Fibroblast of skin of right biceps (primary cell): ENCODE results near the gene ACSBG1.

Experiments
- DNase-seq: peaks from one replicate; pipeline ENCODE4 v3.0.0-alpha.2; 2013

Gene ACSBG1, protein sequence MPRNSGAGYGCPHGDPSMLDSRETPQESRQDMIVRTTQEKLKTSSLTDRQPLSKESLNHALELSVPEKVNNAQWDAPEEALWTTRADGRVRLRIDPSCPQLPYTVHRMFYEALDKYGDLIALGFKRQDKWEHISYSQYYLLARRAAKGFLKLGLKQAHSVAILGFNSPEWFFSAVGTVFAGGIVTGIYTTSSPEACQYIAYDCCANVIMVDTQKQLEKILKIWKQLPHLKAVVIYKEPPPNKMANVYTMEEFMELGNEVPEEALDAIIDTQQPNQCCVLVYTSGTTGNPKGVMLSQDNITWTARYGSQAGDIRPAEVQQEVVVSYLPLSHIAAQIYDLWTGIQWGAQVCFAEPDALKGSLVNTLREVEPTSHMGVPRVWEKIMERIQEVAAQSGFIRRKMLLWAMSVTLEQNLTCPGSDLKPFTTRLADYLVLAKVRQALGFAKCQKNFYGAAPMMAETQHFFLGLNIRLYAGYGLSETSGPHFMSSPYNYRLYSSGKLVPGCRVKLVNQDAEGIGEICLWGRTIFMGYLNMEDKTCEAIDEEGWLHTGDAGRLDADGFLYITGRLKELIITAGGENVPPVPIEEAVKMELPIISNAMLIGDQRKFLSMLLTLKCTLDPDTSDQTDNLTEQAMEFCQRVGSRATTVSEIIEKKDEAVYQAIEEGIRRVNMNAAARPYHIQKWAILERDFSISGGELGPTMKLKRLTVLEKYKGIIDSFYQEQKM

DNA sequence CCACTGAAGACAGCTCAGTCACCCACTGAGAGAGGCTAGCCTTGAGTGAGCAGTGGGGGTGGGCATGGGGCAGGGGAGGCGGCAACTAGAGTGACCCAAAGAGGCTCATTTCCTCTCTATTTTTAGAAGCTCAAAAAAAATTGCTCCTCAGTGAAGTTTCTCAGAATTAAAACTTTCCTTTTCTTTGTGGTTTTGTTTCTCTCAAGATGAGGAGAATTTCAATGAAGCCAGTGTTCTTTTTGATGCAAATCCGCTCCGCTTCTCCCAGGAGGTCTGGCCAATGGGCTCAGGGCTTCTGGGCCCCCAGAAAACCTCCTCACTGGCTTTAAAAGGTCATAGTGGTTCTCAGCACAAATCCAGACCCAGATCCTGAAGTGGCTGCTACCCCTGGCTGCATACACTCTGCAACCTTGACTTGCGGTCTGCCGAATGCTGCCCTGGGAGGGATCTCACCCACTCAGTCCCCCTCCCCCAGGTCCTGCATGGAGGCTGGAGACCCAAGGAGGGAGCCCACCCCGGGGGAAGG, at the start of gene ACSBG1:
Gene ACSBG1, minus strand, starts transcription at position 51 of the 526 bp plus-strand sequence. CDS start 64 bp downstream, outside the sequence.
- no peak for DNase-seq

DNA sequence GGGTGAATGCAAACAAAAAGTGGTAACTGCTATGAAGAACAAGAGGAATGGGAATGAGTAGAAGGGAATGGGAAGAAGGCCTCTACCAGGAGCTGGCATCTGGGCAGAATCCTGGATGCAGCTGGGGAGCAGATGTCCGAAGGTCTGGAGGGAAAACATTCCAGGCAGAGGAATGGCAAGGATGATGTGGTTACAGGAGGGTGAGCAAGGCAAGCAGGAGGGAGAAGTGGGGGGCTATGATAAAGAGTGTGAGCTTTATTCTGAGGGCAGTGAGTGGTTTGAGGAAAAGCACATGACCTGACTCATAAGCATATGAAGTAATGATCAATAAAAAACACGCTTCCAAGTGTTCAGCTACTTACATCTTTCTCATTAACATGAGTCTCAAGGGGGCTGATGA, 48.0 kb upstream of the ACSBG1 start:
- DNase-seq: peak; percentile 67

DNA sequence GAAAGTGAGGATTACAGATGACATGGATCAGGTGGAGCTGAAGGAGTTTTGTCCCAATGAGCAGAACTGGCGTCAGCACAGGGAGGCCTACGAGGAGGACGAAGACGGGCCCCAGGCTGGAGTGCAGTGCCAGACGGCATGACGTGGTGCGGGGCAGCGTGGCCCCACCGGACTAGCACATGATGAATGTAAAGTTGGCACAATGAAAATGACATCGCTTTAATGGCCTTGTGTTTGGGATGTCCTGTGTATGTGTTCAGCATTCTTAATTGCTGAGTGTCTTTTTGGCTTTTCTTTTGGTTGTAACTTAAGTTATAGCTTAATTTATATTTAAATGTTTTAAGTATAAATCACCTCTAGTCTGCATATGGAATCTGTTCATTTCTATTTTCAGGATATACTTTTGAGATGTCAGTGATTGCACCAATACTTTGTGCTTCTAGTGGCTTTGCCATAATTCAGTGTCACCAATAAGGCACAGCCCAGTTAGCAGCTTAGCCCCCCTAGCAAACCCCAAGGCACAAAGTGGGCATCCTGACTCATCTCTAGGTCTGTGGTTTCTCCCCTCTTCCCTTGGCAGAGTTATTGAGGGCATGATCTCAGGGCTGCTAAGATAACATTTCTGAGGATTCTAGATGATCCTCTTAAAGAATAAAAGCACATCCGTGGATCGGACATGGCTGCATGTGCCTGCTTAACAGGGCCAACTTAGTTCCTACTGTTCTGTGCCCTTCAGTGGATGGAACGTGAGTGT, 46.1 kb upstream of the ACSBG1 start:
- DNase-seq: peak; percentile 51

DNA sequence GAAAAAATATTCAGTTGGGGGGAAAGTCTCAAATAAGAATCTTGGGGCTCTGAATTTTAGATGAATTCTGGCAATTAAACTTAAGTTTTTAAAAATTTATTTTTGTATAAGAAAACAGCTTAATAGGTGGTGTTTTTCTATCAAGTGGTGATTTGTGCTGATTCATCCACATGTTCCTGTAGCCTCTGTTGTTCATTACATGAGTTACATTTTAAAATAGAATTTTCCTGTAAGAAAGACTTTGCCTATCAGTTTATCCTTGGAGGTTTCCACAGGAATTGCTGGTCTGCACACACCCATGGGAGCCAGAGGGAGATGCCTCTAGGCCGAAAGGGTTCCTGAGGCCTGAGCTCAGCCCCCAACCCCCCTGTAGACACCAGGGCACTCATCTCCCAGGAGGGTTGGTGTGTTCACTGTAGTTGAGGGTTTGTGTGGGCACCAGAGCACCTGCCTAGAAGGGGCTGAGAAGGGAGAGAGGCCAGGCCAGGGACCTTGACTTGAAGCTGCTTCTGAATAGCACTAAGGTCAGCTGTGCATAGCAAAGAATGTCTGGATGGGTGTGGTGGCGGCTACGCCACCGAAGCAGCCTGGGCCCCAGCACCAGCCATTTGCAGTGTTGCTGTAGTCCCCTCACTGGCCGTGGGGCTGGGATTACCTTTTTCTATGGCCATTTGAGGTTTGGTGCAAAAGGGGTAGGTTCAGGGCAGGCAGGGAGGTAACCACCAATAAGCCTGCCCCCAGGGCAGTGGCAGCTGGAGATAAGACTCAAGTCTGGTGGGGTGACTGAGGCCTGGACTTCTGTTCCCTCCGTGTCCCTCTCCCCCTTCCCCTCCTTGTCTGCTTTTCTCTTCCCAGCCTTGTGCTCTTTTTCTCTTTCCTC, 41.9 kb upstream of the ACSBG1 start:
- no peak for DNase-seq

DNA sequence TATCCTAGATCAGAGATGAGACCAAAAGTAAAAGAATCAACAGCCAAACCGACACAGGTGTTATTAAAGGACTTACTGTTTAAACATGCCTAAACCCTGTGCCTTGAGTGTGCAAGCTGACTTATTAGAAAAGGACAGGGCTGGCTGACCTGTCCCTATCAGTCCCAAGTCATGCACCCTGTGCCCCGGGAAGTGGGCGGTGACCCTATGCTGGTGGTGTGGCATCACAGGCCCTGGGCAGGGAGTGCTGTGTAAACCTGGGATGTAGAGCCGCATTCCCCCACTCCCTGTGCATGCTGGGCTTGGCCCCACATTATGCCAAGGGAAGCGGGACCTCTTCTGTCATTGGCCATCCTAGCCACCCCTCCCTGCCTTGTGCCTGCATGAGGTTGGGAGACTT, 40.6 kb upstream of the ACSBG1 start:
- DNase-seq: no peak

DNA sequence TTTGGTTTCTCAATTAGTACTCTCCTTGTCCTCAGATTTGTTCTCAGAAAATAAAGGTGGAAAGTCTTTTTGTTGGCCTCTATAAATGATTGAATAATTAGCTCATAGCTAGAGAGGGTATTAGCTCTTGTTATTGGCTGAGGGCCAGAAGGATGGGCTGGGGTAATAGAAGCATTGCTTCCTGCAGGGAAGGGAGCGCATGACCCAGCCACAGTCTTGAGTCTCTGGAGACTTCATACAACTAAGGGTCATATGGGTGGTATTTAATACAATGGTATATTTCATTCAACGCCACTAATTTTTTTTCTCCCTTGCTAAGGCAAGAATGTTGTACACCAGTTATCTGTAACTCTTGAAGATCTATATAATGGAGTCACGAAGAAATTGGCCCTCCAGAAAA, 38.4 kb upstream of the ACSBG1 start:
- DNase-seq: no peak

DNA sequence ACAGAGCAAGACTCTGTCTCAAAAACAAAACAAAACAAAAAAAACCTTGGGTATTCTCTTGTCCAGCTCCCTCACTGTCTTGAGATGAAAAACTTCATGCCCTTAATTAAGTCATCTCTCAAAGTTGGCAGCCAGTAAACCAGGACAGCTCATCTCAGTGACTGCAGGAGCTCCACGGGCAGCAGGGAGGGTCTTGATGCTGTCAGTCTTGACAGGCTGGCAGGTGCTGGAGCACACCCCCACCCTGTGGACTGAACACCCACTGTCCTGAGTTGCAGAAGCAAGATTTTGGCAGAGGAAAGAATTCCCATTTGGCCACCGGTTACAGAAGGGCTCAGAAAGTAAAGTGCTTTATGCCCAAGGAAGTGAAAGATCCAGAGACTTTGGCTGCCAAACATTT, 38.0 kb upstream of the ACSBG1 start:
- DNase-seq: no peak

DNA sequence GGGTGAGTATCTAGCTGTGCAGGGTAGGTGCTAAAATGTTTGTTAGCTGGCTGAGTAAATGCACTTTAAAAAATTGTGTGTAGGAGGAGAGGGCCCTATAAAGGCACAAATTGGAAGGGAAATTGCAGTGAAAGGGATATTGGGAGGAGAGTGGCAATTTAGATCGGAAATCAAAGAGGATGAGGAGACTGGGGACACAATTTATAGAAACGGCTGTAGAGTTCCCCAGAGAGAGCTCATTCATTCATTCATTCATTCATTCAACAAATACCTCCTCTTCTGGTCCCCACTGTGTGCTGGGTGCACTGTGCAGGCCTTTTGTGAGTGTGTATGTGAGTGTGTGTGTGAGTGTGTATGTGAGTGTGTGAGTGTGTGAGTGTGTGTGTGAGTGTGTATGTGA, 32.4 kb upstream of the ACSBG1 start:
- no peak for DNase-seq

DNA sequence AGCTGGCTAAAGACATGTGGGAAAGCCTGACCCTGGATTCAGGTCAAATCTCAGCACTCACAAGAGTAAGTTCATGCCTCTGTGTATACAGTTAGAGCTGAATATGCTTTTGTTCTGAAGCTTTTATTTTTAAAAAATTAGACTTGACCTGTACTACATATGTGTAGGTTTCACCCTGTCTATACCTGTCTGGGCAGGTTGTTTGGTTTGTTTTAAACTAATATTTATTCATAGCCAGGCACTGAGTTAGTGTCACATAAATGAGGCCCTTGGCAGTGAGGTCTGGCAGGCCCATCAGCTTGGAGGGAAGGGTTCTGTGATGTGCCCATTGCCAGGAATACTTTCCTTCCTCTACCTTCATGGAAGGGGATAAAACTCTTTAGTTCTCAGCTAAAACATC, 31.9 kb upstream of the ACSBG1 start:
- no peak for DNase-seq

DNA sequence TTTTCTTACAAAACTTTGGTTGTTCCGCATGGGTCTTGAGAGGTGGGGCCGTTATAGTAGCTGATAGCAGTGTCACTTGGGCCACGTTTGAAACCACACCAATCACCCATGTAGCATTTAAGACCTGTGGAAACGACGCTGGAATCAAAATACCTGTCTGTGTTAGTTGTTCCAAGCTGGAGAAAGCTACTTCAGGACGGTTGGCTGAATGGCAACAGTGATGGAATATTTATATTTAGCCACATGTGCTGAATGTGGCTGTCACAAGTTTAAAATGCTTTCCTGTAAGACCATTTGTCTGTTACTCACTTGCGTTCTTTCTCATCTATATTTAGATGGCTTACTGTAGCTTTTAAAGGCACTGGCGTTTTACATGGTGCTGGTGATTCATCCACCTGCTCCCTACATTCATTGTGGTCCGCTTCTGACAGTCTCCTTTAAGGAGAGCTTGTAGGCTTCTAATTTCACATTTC, 31.4 kb upstream of the ACSBG1 start:
- DNase-seq: peak; percentile 72

DNA sequence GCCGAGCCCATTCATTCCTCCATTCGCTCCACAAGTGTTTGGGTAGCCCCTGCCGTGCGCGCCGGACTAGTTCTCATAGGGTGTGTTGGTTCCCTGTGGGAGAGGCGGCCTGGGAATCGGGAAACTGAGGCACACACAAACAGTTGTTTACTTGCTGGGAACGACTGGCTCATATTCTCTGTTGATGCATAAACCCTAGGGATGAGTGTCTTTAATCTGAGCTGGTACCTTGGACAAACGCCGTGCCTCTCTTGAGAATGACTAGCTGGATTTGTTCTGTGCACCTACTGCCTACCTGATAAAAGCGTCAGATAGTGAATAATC, 30.7 kb upstream of the ACSBG1 start:
- no peak for DNase-seq

DNA sequence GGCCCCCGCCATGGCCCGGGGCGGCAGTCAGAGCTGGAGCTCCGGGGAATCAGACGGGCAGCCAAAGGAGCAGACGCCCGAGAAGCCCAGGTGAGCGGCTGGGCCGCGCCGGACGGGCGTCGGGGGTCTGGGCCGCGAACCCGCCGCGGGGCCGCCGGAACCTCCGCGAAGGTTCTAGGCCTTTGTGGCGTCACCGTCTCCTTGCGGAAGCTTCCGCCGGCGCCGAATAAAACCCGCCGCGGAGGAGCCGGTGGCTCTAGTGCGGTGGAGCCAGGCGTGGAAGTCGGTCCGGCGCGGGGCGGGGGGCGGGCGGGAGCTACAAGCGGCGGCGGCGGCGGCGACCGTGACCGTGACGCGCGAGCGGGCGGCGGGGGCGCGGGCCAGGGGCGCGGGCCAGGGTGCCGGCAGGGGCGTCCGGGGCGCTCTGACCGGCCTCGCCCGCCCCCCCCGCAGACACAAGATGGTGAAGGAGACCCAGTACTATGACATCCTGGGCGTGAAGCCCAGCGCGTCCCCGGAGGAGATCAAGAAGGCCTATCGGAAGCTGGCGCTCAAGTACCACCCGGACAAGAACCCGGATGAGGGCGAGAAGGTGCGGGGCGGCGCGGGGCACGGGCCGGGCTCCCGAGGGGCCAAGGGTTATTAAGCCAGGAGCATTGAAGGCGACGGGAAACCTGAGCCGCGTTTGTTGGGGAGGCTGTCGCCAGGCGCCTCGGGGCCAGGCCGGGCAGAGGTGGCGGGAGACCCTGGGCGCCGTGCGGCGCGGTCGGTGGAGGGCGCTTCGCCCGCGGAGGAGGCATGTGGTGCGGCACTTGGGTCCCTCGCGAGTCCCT, 30.2 kb upstream of the ACSBG1 start, which contains the start of gene DNAJA4:
Gene DNAJA4, plus strand, starts transcription at position 259 of the 833 bp plus-strand sequence. Its CDS starts 202 bp downstream, at position 461.
- DNase-seq: peak; percentile 54

DNA sequence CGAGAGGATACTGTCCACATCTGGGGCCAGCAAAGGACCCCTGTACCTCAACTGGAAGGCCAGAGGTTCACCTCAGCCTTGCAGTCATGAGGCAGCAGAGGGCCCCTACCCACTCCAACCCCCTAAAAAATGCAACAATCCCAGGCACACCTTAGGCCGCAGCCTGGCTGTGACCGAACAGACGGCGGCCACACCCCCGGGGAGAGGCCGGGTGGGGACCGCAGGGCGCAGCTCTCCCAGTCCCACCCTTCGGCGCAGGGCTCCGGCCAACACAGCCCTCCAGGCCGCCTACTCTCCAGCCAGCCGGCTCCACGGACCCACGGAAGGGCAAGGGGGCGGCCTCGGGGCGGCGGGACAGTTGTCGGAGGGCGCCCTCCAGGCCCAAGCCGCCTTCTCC, 29.5 kb upstream of the ACSBG1 start:
- no peak for DNase-seq

DNA sequence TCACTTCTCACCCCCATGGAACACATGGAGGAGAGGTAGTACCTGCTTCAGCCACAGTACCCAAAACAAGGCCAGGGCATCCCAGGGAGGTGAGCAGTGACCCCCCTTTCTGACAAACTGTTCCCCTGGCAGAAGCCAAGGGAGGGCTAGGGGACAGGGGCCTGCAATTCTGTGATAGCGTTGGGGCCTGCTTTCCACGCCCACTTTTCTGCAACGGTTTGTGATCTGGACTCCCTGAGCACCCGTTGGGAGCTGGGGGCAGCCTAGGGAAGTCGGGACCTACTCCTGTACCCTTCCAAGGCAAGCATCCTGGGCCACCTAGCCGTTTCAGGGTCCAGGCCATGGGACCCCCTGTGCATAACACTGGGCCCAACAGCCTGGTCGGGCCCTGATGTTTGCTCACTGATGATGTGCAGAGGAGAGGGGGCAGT, 29.0 kb upstream of the ACSBG1 start:
- DNase-seq: no peak

DNA sequence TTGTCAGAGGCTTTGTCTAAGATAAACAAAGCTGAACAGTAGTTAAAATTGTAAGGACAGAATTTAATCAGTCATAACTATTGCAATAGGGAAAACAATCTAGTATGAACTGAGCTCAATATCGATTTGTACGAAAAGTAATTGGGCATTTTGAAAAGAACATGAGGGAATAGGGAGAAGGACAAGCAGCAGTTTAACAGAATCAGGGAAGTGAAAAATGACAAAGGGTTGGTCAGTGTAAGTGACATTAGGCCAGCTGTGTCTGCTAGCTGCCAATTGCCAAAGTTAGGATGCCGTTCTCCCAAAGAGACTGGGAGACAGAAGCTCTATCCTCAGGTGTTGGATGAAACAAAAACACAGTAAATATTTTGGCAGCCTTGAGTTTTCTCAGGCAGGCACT, 26.7 kb upstream of the ACSBG1 start:
- DNase-seq: no peak

DNA sequence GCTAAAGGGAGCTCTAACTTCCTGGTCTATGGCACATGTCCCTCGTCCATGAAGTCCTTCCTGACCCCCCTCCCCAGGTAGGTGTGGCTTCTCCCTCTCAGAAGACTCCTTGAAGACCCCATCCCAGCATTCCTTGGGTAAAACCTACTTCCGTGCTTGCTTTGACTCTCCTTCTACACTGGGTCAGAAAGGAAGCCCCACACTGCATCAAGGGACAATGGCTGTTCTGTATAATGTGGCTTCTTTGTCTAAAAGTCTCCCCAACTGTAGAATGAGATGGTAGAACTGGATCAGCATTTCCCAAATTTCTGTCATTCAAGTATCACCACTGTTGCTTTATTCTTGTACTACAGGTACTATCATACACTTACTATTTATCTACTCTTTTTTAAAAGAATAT, 26.1 kb upstream of the ACSBG1 start:
- no peak for DNase-seq

DNA sequence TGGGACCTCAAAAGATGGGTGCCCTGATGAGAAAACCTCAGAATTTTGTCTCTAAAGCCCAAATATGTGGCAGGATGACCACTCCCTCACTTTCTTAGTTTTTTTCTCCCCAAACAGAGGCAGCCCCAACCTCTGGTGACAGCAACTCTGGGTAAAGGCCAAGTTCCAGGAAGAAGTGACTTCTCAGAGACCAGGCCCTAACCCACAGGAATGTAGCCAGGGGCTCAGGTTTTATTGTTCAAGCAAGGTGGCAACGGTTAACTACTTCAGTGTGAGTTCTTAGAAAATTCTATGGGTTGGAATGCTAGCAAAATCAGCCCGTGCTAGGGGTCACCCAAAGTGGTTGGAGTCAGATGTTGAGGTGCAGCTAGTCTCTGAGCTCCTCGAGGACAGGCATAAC, 24.9 kb upstream of the ACSBG1 start:
- no peak for DNase-seq

DNA sequence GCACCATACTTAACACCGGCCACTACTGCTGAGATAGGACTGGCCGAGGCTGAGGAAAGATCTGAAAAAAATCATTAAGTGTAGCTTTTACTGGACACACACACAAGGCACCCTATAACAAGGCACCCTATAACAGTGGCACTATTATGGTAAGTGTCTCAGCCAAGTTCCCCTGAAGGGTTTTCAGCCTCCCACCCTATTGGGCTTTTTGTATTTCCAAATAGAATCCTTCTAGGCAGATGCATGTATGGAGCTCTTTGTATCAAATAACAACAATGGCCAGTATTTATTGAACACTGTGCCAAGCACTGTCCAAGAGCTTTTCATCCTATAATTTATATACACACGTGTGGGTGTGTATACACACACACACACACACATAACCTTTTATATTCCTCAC, 23.3 kb upstream of the ACSBG1 start:
- no peak for DNase-seq

DNA sequence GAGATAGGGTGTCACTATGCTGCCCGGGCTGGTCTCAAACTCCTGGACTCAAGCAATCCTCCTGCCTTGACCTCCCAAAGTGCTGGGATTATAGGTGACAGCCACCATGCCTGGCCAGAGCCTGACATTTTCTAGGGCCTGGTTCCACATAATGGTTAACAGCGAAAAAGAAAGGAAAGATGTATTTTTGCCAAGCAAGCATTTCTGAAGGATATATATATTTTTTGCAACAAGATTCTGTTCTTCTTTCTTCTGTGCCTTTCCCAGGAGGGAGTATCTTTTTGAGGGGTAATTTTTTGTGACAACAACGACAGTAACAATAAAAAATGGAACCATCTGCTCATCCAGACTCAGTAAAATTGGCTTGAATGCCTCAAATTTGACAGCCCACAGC, 21.7 kb upstream of the ACSBG1 start:
- DNase-seq: no peak

DNA sequence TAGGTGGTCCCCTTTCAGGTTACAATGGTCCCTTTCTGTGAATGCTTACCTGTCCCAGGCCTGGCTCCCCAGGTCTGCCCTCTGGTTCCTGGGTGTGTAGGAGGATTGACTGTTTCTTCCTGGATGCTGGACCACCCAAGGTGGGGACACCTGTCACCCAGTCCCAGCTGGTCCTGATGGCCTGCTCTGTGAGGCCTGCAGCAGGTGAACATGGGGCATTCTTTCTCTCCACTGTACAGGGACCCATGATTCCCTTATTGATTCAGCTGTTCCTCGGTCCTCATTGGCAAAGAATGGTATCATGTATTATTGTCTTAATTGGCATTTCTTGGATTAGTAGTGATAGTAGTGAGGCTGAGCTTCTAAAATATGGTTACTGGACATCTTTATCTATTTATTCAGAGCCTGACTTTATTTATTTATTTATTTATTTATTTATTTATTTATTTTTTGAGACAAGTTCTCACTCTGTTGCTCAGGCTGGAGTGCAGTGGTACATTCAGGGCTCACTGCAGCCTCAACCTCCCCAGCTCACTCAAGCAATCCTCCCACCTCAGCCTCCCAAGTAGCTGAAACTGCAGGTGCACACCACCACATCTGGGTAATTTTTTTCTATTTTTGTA, 21.2 kb upstream of the ACSBG1 start:
- no peak for DNase-seq

DNA sequence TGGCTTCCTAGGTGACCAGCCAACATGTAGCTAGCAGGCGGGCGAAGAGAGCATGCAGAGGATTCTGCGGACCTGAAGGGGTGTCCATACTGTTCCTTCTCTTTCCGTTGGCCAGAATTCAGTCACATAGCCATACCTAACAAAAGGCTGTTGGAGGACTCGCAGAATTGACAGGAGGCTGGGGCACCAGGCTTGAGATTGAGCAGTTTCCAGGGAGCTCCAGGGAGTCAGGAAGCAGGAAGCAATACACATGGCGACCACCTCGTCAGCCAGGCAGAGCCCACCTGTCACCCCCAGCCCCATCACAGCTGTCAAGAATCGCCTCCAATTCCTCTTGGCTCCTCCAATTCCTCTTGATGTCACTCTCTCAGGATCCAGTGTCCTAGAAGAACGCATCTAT, 16.8 kb upstream of the ACSBG1 start:
- DNase-seq: no peak
